HG02588 (cell line): ENCODE results near the gene MACO1.
"Not testable (repeated sequence)": the region's sequence is repeated elsewhere in the genome, so short reads cannot be mapped to it uniquely, and the experiment has no call there.

Experiments used
- ATAC-seq: cut with Tn5 transposase; IDR thresholded peaks from one replicate; pipeline ENCODE4 v1.9.1; 2021; ENCODE audit warnings: mild to moderate bottlenecking, moderate library complexity; ENCODE audit not compliant: unreplicated experiment

Gene MACO1, protein sequence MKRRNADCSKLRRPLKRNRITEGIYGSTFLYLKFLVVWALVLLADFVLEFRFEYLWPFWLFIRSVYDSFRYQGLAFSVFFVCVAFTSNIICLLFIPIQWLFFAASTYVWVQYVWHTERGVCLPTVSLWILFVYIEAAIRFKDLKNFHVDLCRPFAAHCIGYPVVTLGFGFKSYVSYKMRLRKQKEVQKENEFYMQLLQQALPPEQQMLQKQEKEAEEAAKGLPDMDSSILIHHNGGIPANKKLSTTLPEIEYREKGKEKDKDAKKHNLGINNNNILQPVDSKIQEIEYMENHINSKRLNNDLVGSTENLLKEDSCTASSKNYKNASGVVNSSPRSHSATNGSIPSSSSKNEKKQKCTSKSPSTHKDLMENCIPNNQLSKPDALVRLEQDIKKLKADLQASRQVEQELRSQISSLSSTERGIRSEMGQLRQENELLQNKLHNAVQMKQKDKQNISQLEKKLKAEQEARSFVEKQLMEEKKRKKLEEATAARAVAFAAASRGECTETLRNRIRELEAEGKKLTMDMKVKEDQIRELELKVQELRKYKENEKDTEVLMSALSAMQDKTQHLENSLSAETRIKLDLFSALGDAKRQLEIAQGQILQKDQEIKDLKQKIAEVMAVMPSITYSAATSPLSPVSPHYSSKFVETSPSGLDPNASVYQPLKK

DNA sequence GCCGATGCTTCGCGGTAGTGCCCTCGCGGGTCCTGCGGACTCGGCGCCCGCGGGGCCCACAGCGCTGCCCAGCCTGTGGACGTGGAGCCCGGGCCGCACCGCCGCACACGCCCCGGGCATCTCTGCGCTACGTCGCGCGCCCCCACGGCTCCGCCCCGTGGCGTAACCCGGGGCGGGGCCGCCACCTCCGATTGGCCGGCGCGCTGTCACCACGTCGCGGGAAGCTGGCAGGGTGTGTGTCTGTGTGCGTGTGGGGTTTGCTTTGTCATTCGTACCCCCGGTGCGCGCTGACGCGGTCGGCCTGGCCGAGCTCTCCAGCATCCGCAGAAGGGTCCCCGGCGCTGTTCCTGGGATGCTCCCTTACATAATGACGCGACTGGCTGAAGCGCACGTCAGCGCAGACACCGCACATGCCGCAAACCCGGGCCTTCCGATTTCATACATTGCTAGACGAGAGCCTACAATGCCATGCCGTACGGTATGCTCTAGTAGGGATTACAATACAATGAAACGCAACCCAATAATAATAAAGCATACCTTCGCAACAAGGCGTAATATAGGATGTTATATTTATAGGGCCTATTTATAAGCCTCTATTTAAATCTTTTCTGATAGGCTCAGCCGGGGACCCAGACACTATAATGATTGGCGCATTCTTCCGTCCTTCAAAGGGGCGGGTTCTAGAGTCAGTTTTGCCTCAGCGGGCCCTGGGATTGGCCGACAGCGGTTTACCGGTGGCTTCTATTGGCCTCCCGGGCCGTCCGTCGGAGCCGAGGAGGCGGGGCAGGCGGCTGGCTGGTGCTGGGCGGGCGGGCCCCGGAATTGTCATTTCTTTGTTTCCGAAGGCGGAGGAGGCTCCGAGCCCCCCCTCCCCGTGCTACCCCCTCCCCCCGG is at the start of gene MACO1:
Gene MACO1 (plus strand): TSS at position 825 of the 894 bp plus-strand sequence. CDS start 202 bp downstream, outside the sequence.
- ATAC-seq: peak; percentile 77

DNA sequence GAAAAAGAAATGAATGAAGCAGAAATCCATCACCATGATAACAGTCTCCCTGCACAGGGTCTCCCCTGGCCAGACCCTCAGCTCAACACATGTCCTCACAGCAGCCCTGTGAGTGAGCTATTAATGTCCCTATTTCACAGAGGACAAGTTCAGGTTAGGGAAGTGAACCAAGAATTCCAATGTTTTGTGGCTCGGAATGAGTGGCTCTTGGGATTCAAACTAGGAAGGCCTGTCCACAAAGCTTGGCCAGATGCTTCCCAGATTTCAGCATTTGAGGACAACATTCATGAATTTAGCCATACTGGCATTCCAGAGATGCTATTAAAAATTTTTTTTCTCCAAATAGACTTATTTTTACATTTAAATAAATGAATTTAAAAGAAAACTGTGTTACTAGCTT is 48.2 kb upstream of the MACO1 start:
- ATAC-seq: not testable (repeated sequence)

DNA sequence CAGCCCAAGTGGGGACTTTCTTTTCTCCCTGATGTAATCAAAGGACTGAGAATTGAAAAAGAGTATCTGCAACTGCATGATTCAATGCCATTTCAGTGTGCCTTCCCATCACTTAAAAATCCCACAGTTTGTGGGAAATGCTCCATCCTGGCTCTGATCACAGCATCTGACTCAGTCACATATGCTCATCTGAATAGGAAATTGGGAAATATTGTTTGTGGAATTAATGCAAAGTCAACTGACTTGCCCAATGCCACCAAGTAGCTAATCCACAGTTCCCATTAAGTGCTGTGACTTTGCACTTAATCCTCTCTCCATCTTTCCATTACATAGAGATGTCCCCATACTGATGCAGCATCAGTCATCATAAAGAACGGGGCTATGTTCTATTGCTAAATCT is 47.6 kb upstream of the MACO1 start:
- ATAC-seq: not testable (repeated sequence)

DNA sequence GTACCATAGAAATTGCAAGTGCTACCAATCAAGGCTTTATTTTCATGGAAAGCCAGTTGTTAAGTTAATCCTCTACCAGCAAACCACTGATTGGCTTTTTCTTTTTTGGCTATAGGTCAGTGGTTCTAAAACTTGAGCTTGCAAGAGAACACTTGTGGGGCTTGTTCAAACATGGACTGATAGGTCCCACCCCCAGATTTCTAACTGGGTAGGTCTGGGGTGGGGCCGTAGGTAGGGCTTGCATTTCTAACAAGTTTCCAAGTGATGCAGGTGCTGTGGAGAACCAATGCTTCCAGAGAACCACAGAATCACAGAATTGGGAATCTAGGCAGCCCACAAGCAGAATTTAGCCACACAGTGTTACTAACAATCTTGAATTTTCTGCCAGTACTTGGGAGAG is 46.8 kb upstream of the MACO1 start:
- not testable (repeated sequence) for ATAC-seq

DNA sequence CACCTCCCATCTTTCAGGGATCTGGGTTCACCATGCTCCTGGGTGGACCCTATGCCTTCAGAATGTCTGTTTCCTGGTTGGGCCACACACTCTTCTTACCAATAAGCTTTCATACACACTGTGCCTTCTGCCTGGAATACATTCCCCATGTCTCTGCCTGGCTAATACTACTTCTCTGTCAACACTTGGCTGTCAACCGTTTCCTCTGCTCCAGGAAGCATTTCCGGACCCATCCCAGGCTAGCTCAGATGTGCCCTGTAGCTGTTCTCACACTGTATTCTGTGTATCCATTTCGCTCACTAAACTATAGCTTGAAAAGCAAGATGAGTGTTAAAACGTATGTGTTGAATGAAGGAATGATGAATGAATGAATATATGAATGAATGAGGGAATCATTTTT is 43.6 kb upstream of the MACO1 start:
- not testable (repeated sequence) for ATAC-seq

DNA sequence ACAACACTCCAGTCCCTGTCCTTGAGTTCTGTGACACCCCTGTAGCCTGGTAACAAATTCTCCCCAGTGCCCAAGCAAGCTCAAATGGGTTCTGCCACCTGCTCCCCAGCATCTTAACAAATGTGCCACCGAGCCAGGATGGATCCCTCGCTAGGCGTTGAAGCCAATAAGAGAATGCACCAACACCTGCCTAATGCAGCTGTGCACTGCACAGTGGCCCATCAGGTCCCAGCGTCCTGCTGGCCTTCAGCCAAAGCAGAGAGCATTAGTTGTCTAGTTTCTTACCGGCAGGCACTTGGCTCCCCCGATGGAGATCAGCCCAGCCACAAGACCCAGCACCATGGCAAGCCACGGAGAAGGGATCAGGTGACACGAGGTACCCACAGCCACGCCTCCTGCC is 42.0 kb upstream of the MACO1 start:
- ATAC-seq: not testable (repeated sequence)

DNA sequence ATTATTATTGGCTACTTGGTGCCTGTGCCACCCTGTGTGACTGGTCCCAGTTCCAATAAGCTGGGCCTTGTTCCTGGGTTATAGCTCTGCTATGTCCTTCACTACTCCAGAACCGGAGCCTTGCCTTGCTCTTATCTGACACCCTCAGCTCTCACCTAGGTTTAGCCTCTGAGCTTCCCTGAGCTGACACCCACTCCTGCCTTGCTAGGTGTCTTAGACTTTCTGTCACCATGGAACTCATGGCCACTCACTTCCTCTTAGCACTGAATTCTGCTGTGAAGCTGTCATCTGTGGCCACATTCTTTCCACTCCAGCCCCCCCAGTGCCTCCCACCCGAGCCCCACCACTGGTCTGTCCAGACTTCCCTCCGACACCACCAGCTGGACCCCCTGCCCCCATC is 41.0 kb upstream of the MACO1 start:
- not testable (repeated sequence) for ATAC-seq

DNA sequence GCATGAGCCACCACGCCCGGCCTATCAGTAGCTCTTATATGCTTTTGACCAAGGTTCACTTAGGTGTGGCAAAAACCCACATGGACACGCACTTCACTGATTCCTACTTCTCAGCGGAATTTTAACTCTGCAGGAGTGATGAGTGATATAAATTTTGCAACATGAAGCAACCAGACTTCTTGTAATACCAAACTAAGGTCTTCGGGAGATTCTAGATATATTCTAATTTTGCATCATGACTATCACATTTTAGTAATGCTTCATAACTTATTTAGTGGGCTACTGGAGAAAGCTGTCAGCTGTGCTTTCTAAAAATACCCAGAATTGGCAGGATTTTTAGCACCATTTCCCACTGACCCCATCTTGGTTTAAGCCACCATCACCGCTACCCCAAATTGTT is 37.9 kb upstream of the MACO1 start:
- no peak for ATAC-seq

DNA sequence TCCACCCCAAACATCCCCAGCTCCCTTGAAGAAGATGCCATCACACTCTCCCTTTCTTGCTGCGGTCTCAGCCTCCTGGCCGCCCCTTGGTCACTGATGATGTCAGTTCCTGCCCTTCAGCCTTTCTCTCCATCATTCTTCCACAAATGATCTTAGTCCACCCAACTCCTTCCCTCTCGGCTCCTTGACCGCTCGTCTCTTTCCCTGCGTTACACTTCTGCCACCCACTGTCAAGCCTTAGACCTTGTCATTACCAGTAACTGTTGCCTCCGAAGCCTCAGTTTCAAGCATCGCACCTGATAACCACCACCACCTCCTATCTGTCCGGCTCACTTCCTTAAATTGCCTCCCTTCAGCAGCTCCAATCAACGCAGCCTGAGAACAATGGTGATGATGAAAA is 33.1 kb upstream of the MACO1 start:
- not testable (repeated sequence) for ATAC-seq

DNA sequence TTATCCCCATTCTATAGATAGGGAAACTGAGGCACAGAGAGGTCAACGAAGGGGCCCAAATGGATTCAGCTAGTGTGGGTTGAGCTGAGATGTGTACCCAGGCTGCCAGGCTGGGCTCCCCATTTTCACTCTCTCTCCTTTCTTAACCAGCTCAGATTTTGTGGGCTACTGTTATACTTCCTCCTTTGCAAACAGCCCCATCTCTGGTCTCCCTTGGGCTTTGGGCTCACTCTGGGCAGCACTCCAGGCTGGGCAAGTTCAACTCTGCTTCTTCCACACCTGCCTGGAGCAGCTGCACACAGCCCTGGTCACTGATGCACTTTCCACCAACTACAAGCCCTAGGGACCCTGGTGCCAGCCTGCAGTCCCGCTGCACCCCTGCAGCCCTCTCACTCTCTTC is 32.6 kb upstream of the MACO1 start:
- not testable (repeated sequence) for ATAC-seq

DNA sequence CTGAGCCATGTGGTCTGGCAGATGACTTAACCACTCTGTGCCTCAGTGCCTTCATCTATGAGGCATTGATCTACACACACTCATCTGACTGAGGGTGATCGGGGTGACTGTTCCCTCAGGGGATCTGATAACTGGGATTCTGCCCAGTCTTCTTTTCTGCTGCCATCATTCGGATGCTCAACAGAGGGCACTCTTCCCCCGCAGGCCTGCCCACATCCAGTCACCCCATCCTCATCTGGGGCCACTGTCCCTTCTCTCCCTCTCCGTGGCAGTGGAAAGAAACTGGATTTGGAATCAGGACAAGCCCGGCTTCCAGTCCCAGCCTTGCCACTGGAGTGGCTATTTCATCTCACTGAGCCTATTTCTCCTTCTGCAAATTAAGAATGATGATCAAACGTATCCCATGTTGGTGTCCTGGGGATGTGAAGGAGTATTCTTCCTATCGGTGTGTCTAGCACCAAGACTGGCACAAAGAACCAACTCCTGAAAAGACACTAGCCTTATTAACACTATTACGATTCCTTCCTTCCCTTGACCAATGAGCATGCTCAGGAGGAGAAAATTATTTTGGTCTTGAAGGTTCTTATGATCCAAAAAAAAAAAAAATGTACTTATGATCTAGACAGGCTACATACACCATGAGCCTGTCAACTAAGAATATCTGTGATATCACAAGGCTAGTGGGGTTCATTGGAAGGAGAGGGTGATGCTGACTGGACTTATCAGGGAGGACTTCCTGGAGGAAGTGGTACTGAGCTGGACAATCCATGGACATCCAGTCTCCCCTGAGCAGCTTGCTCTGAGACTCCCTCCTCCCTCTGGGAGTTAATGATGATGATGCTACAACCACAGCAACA is 27.5 kb upstream of the MACO1 start:
- not testable (repeated sequence) for ATAC-seq

DNA sequence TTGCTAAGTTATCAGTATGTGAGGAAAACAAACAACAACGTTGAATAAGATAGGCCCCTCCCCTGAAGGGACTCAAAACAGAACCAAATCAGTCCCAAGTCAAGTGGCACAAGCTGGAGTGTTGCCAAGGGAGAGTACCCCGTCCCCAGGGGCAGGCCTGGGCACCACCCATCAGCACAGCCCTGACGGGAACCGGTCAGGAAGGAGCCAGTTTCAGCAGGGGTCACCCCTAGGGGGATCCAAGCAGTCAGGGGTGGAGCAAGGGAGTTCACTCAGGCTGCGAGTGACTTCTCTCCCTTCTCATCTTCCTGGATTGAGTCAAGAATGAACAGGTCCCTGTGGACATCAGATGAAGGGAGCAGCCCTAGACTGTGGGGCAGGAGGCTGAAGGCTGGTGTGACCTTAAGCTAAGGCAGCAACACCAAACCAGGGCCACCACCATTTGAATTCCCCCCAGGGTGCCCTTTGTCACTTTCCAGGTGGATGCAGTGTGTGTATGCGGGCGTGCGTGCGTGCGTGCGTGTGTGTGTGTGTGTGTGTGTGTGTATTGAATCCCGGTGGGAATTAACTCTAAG is 24.9 kb upstream of the MACO1 start:
- ATAC-seq: not testable (repeated sequence)

DNA sequence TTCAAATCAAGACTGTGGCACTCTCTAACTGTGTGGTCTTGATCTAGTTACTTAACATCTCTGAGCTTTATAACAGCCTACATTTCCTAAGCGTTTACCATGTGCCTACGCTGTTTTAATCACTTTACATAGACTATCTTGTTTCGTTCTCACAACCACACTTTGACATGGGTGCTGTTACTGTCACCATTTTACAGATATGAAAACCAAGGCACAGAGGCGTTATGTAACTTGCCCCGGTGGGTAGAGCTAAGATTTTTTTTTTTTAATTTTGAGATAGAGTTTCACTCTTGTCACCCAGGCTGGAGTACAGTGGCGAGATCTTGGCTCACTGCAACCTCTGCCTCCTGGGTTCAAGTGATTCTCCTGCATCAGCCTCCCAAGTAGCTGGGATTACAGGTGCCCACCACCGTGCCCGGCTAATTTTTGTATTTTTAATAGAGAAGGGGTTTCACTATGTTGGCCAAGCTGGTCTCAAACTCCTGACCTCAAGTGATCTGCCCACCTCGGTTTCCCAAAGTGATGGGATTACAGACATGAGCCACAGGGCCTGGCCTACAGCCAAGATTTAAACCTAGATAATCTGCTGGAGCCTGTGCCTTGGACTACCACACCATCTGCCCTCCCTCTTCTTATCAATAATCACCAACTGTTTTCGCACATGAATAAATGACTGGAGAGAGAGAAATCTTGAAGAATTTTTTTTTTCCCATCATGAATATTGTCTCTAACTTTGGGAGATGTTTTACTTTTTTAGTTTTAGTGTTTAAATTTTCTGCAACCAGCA is 20.9 kb upstream of the MACO1 start:
- ATAC-seq: not testable (repeated sequence)

DNA sequence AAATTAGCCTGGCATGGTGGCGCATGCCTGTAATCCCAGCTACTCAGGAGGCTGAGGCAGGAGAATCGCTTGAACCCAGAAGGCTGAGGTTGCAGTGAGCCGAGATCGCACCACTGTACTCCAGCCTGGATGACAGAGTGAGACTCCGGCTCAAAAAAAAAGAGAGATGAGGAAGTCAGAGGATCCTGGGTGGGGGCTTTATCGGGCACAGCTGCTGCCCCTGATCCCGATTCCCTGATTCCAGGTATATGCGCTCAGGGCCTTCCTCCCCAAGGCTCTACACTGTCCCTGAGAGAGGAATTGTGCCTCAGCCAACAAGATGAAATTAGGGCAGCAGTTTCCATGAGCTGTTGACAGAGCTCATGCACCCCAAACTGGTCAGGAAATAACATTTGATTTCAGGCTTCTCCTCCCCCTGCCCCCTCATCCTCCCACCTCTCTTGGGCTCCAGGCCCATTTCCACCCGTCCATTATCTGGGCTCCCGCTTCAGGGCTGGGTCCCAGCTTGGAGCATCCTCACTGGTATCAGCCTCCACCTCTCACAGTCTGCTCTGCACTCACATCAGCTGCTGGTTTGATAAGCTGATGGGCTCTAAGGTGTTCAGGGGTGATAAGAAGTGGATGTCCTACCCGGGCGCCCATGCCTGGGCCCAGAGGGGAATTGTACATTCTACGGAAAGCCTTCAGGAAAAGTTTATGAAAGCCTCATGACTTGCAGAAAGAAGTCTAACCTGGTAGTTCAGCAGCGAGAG is 17.6 kb upstream of the MACO1 start:
- ATAC-seq: not testable (repeated sequence)

DNA sequence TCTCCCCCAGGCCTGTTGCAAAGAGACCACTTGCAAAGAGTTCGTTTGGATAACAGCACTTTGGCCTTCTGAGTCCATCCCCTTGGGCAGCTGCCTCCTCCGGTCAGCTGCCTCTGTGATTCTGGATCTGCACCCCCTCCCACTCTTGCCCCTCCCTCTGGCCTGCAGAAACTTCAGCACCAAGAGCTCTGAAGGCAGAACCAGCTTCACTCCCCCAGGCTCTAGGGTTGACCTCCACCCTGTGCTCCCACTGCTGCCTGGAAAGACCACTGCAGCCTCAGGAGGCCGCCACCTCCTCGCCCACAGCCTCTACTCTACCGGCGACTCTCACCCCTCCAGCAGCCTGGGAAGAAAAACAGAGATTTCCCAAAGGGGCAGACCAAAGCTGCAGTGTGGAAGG is 16.5 kb upstream of the MACO1 start:
- ATAC-seq: not testable (repeated sequence)

DNA sequence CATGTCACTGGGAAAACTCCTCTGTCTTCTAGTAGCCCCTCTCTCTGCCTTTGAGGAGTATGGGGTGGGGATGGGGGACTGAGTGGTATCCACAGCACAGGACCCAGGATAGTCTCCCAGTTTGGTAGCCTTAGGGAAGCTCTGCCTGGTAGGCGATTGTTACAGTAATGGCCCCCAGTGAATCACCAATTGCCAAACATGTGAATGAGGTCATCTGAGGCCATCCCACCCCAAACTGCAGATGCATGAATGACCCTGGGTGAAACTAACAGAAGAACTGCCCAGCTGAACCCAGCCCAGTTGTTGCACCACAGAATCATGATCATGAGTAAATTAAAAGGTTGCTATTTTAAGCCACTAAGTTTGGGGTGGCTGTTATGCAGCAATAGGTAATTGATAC is 16.1 kb upstream of the MACO1 start:
- not testable (repeated sequence) for ATAC-seq

DNA sequence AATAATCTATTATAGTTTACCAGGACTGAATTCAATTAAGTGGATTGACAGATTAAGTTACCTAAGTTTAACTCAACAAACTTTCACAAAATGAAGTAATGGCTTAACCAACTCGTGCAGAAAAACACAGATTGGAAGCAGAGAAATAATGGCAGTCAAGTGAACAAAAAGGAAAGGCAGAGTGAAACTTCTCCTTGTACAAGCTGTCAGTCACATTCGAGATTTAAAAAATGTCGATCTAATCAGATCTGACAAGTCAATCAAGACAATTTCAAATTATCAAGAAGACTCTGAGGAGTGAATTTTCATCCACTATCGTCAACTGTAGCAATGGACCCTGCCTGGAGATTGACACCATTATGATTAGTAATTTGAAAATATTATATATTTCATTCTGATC is 13.4 kb upstream of the MACO1 start:
- not testable (repeated sequence) for ATAC-seq

DNA sequence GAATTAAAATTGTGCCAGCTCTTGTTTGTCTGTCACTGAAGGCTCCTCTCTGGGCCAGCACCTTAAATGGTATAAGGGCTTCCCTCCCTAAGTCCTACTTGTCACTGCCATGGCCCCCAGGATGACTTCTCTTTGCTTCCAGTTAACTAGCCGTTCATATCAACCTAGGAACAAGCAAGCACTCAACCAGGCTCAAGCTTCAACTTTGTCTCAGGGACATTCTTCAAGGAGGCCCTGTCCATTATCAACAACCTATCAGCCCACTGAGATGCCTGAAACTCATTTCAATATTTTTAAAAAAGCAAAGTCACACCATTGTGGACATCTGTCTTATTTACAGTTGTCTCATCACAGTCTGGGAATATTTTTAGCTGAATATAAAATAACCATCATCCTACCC is 11.4 kb upstream of the MACO1 start:
- ATAC-seq: not testable (repeated sequence)
